ENCODE results near the gene USP9Y.

Gene USP9Y

GRCh38 chrY:12808046-12808445 lies 107.0 kb downstream of the USP9Y start:
- no peak for DNase-seq

DNA sequence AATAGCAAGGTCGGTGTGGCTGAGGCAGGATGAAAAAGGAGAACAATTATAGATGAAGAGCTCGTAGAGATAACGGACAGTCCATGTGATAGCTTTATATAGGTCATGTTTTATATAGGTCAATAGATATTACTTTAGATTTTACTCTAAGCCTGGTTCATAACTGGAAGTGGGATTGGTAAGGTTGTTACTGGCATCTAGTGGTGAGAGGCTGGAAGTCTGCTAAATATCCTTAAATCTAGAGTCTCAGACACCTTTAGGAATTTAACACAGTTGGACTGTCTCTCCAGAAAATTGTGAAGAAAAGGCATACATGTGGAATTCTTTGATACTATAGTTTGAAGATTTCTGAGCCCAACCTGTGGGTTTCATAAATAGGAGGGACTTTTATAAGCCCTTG lies 108.0 kb downstream of the USP9Y start:
- DNase-seq, result no peak

- no peak for DNase-seq
Observed at GRCh38 chrY:12823408-12823807, 122.4 kb downstream of the USP9Y start.

DNA sequence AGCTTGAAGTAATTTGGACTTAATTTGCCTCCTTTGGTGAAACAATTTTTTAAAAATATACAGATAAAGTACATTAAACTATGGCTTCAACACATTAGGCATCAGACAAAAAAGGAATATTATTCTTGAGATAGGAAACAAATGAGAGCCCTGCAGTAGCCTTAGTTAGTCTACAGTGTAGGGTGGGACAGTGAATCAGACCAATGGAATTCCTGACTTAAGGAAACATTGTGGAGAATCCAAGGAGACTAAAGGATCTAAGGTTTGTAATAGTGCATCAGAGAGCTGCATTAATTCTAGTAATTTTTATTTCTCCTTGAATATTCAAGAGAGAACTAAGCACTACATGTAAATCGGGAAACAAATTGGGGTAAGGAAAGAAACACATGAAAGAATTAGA lies 125.8 kb downstream of the USP9Y start:
- DNase-seq, result no peak

- no peak for DNase-seq
Observed at GRCh38 chrY:12833284-12833683, 132.3 kb downstream of the USP9Y start.

- no peak for DNase-seq
Observed at GRCh38 chrY:12837550-12837949, 136.5 kb downstream of the USP9Y start.

GRCh38 chrY:12841368-12841767 lies 140.3 kb downstream of the USP9Y start:
- DNase-seq, result no peak

GRCh38 chrY:12846793-12847192 lies 145.8 kb downstream of the USP9Y start:
- no peak for DNase-seq

- no peak for DNase-seq
Observed at GRCh38 chrY:12855791-12856275, 154.8 kb downstream of the USP9Y start.

GRCh38 chrY:12867960-12868359 lies 166.9 kb downstream of the USP9Y start:
- DNase-seq, result no peak

DNA sequence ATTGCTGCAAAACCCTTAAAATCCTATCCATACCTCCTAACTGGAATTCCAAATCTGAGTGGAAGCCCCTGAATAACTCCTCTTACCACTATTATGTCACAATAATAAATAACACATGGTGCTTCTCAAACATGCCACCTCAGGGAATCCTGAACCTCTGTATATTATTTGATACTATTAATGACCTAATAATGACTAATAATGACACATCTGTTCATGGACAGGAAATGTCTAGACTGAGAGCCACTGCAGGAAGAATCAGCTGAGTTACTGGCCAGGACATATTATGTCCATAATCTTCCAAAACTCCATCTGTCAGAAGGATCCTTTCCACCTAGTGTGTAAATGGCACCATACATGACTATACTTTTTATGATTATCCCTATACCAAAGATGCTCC lies 195.9 kb downstream of the USP9Y start:
- no peak for DNase-seq

DNA sequence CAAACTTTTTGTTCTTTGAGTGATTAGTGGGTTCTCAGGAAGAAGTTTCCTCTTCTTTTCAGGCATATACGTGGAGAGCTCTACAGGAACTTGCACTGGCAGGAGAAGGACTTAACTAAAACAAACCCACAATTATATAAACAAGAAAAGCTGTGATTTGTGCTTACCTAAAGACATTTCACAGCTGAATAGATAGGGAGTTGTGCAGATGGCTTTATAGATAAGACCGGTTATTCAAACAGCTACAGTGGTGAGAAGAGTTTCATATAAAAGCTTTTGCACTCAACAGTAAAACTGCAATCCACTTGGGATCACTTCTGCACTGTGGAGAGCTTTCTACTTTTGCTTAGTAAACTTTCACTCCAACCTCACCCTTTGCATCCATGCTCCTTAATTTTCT lies 197.6 kb downstream of the USP9Y start:
- no peak for DNase-seq

DNA sequence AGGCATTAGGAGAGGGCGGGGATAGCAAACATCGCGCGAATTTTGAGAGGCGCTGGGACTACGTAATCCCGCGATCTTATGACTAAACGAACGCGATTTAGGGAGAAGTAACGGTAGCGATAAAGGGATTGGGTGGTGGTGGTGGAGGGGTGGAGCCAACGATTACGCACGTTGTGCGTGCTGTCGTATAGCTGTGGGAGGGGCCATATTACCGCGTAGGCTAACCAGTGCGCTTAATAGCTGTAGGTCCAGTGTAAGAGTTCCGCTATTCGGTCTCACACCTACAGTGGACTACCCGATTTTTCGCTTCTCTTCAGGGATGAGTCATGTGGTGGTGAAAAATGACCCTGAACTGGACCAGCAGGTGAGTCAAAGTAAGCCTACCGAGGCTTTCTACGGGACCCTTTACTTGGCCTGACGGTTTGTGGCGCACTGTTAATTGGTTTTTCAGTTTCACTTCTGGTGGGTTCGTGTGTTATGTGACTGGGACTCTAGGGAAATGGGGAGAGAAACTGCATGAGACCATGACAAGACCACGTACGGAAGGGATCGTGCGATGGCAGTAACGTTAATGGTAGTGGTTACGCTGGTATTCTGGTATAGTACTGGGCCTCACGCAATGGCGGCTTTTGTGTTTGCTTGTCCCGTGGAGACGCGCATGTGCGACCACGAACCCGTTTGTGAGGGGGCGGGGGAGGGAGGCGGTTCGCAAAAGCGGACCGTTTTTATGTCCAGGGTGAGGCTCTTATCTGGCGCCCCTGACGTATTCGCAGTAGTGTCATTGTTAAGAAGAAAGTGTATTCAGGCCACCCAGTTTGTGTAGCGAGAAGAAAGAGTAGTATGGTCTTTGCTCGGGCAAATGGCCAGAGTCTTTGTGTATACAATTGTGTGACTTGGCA lies 203.8 kb downstream of the USP9Y start, which contains the start of gene DDX3Y:
Gene DDX3Y (plus strand): TSS at position 251 of the 899 bp plus-strand sequence. CDS start 69 bp downstream, at position 320.
- no peak for DNase-seq

- DNase-seq, result no peak
Observed at GRCh38 chrY:12905517-12905872, 204.5 kb downstream of the USP9Y start.

GRCh38 chrY:12905895-12906294 lies 204.9 kb downstream of the USP9Y start:
- DNase-seq, result no peak
